ENCODE results near the gene LDLRAP1.

GRCh38 chr1:25554886-25555752 is 11.7 kb downstream of the LDLRAP1 start:
- TF ChIP-seq EZH2 (IDR thresholded peaks at IDR 0.05; ENCODE audit: insufficient read depth, low read length) (no peak), CTCF (IDR thresholded peaks at IDR 0.05; ENCODE audit: insufficient read depth, low read depth, low read length) (no peak)

Data from astrocyte (in vitro differentiated cells and primary cell).